Mucosa of descending colon (tissue), 3 donors: ENCODE data around the gene SFTA2. TPM values are rescaled to one million over a fixed set of nuclear protein-coding genes. Genes with fewer than 3 reads are reported as not detected.

Experiments used
- ATAC-seq: fragments of 200-7000 bp; cut with Tn5 transposase; one replicate; pipeline ENCODE4 v1.9.1; 2020; ENCODE audit warnings: mild to moderate bottlenecking, moderate library complexity
- DNase-seq, 3 donors: peaks; one replicate each; pipeline ENCODE4 v3.0.0-alpha.2; 2020
- H3K36me3 ChIP-seq: fragments of 200-600 bp; one replicate; pipeline ENCODE4 v1.8.0; 2021; ENCODE audit warnings: low read depth, mild to moderate bottlenecking
- H3K4me1 ChIP-seq: fragments of 200-600 bp; one replicate; pipeline ENCODE4 v1.8.0; 2021; ENCODE audit warnings: low read depth, mild to moderate bottlenecking
- H3K4me3 ChIP-seq: fragments of 200-600 bp; one replicate; pipeline ENCODE4 v1.8.0; 2021; ENCODE audit warnings: mild to moderate bottlenecking
- H3K9me3 ChIP-seq: fragments of 200-600 bp; one replicate; pipeline ENCODE4 v1.8.0; 2021; ENCODE audit warnings: mild to moderate bottlenecking
- CTCF ChIP-seq: fragments of 200-600 bp; IDR thresholded peaks from one replicate; pipeline ENCODE4 v1.8.0; 2022; ENCODE audit warnings: antibody characterized with exemption, mild to moderate bottlenecking
- intact Hi-C, 2 donors: fragments of 100-400 bp; cut with DNase I in 1 of 2; cut with micrococcal nuclease in 1 of 2; formaldehyde crosslinking; loops; one replicate each; pipeline versions ENCODE4 v1.11.0 to v1.11.1; 2022; cut with DNase I, micrococcal nuclease
- total RNA-seq, 3 donors: library from RNA; stranded (reverse); fragmentation: NEBNext Ultra II Directional in 2 of 3; extraction: Animal tissue kit (Norgen Biotek cat#: 25700) in 2 of 3; gene quantifications; one replicate each; pipeline versions ENCODE4 v1.2.1 to v1.2.4, GENCODE V29; 2021 to 2023
- donor health status: DM: no; HTN: no; CAD: no; lungs with moderate emphysema.
- donor health status: DM: no; HTN: no; CAD: no.
- donor health status: DM: no; HTN: yes; CAD: no.

SFTA2 gene
- total RNA-seq, 3 donors from 2014 or later: not detected

- intact Hi-C loops: loop anchor here (10.0 kb wide), 1 partner anchor 144 kb away; the partner anchor contains the start of genes FLOT1 (in 2 of the 2) and IER3 (in 2 of the 2)
- H3K4me1 ChIP-seq: peaks cover 19% of the 10 kb centered on the region
Measured at GRCh38 chr6:30888816-30889495, 43.0 kb downstream of the SFTA2 start.

GRCh38 chr6:30887901-30888815, 43.8 kb downstream of the SFTA2 start:
- intact Hi-C loops: loop anchor here (10.0 kb wide), 1 partner anchor 143 kb away; the partner anchor contains the start of genes FLOT1 (in 2 of the 2) and IER3 (in 2 of the 2)
- H3K4me1 ChIP-seq: peaks cover 19% of the 10 kb centered on the region
- peaks cover 6% of the 10 kb centered on the region for H3K36me3 ChIP-seq
- DNase-seq (no peak), ATAC-seq (no peak)
- TF ChIP-seq CTCF: no peak
- H3K9me3 ChIP-seq: no peaks in the 10 kb centered on the region
- no peak overlapping the region for H3K4me3 ChIP-seq

More at GRCh38 chr6:30888816-30889495, 43.0 kb downstream of the SFTA2 start:
- DNase-seq (no peak), ATAC-seq (no peak)
- Histone ChIP-seq H3K4me3 (no peak overlapping the region), H3K9me3 (no peaks in the 10 kb centered on the region), H3K36me3 (peaks cover 12% of the 10 kb centered on the region)
- TF ChIP-seq CTCF: no peak

GRCh38 chr6:30886897-30887255, 45.1 kb downstream of the SFTA2 start:
- Histone ChIP-seq H3K4me3 (no peak overlapping the region), H3K36me3 (no peaks in the 10 kb centered on the region), H3K4me1 (peaks cover 27% of the 10 kb centered on the region), H3K9me3 (no peaks in the 10 kb centered on the region)
- no peak for ATAC-seq
- DNase-seq: no peak
- intact Hi-C loops: loop anchor here (10.0 kb wide), 1 partner anchor 142 kb away; the partner anchor contains the start of genes FLOT1 (in 2 of the 2) and IER3 (in 2 of the 2)
- TF ChIP-seq CTCF: no peak

- DNase-seq: peak in 2 of 3 donors; percentile 65 to 66
- ATAC-seq: peak; percentile 35
- Histone ChIP-seq H3K9me3 (no peaks in the 10 kb centered on the region), H3K4me3 (no peak overlapping the region), H3K4me1 (peaks cover 27% of the 10 kb centered on the region), H3K36me3 (no peaks in the 10 kb centered on the region)
- intact Hi-C loops: loop anchor here (10.0 kb wide), 1 partner anchor 141 kb away; the partner anchor contains the start of genes FLOT1 (in 2 of the 2) and IER3 (in 2 of the 2)
- no peak for TF ChIP-seq CTCF
Measured at GRCh38 chr6:30885999-30886896, 45.7 kb downstream of the SFTA2 start.

GRCh38 chr6:30885481-30885998, 46.4 kb downstream of the SFTA2 start:
- TF ChIP-seq CTCF: no peak
- ATAC-seq (peak; percentile 65), DNase-seq (peak in 2 of 3 donors; percentile 64 to 83)
- no peak overlapping the region for H3K4me3 ChIP-seq
- H3K36me3 ChIP-seq: no peaks in the 10 kb centered on the region
- intact Hi-C loops: loop anchor here (10.0 kb wide), 1 partner anchor 141 kb away; the partner anchor contains the start of genes FLOT1 (in 2 of the 2) and IER3 (in 2 of the 2)
- no peaks in the 10 kb centered on the region for H3K9me3 ChIP-seq
- H3K4me1 ChIP-seq: peaks cover 27% of the 10 kb centered on the region
